LHCN-M2 (cell line): ENCODE measurements around the gene PTPN9. TPM values are rescaled to one million over a fixed set of nuclear protein-coding genes. Genes with fewer than 3 reads are reported as not detected.
"Not testable (repeated sequence)": the region's sequence is repeated elsewhere in the genome, so short reads cannot be mapped to it uniquely, and the experiment has no call there.

ENCODE experiments used
- DNase-seq: peaks from one replicate; pipeline ENCODE4 v3.0.0-alpha.2; 2012; ENCODE audit warnings: low read depth
- total RNA-seq: library from RNA; depleted of rRNA; stranded (reverse); fragments of >200 nt; gene quantifications from 2 replicates; pipeline ENCODE4 v1.2.3, GENCODE V29; 2014

PTPN9 gene
- total RNA-seq, 1 experiment from 2014 or later = 25.0 TPM

DNA sequence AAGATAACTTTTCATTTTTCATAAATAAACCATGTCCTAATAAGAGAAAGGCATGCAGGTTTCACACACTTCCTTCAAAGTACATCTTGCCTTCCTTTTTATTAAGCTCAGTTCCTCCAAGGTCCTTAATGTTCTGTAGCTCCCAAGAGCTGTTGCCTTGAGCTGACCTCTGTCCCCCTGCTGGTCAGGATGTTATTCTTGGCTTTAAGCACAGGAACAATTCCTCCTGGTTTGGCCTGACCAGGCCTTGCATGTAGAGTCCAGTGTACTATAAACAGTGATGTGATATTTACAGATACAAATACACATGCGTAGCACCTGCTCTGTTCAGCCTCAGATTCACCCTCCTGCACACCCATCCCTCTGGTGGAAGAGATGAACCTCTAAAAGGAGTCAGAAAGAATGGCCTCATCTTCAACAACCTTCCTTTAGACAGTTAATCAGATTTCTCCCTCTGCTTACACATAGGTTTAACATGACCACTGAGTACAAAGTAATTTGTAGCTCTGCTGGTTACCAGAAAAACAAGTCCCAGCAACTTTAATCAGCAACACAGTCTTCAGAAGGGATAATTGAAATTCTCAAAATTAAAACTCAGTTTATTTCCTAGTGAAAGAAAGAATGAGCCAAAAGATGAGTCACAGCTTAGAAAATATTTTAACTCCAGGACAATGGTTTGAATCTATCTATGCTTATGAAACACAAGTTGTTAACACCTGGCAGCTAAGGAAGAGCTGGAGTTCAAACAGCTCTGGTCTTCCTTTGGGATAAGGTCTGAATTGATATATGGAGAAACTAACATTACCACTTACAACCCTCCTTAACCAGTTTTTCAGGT lies 46.5 kb downstream of the PTPN9 start:
- DNase-seq = peak; percentile 91

GRCh38 chr15:75531041-75531450 lies 48.1 kb downstream of the PTPN9 start:
- DNase-seq = peak; percentile 68

DNA sequence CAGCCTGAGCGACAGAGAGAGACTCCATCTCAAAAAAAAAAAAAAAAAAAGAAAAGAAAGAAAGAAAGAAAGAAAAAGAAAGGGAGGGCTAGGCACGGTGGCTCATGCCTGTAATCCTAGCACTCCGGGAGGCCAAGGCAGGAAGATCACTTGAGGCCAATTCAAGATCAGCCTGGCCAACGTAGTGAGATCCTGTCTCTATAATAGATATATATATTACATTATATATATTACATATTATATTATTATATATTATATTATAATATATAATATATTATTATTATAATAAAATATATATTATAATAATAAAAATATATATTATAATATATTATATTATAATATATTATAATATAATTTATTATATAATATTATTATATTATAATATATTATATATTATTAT lies 48.9 kb downstream of the PTPN9 start:
- no peak for DNase-seq

GRCh38 chr15:75525756-75526155 lies 53.4 kb downstream of the PTPN9 start:
- not testable (repeated sequence) for DNase-seq

GRCh38 chr15:75523011-75523410 lies 56.1 kb downstream of the PTPN9 start:
- DNase-seq = no peak

GRCh38 chr15:75517233-75517632 lies 61.9 kb downstream of the PTPN9 start:
- DNase-seq = no peak

GRCh38 chr15:75508840-75509532 lies 70.1 kb downstream of the PTPN9 start:
- DNase-seq = peak; percentile 48

GRCh38 chr15:75502360-75502759 lies 76.8 kb downstream of the PTPN9 start:
- DNase-seq = no peak

- DNase-seq = no peak
Measured at GRCh38 chr15:75493732-75494131, 85.4 kb downstream of the PTPN9 start.

DNA sequence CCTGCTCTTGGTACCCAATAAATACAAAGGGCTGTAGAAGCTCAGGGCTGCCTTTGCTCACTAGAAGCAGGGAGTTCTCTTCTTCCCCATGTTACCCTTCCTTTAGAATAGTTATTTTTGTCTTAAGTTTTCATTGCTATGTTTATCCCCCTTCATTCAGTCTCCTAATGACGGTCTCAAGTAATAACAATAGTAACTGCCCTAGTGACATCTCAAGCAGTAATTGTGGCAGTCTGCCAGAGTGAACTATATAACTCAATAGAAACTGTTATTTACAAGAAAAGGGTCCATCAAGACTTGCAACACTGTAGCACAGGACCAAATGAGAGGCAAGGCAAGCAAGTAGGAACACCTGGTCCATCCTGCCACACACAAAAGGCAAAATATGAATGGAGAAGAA lies 95.2 kb downstream of the PTPN9 start:
- no peak for DNase-seq

GRCh38 chr15:75483556-75483955 lies 95.6 kb downstream of the PTPN9 start:
- DNase-seq = not testable (repeated sequence)

DNA sequence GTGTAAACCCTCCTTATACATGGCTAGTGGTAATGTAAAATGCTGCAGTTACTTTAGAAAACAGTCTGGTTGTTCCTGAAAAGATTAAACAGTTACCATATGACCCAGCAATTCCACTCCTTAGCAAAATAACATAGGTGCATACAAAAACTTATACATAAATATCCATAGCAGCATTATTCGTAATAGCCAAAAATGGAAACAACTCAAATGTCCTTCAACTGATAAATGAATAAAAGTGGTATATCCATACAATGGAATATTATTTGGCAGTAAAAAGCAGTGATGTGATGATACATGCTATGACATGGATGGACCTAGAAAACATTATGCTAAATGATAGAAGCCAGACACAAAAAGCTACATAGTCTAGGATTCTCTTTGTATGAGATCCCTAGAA lies 96.0 kb downstream of the PTPN9 start:
- no peak for DNase-seq

DNA sequence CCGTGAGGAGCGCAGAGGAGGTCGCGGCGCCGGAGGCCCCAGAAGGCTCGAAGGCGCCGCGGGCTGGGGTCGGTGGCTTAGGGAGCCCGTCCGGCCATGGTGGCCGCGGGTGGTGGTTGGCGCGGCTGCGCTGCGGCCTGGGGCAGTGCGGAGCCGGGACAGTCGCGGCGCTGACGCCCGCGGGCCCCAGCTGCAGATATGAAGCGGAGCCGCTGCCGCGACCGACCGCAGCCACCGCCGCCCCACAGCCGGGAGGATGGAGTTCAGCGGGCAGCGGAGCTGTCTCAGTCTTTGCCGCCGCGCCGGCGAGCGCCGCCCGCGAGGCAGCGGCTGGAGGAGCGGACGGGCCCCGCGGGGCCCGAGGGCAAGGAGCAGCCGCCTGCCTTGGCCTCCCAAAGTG lies 98.7 kb downstream of the PTPN9 start:
- DNase-seq = not testable (repeated sequence)

GRCh38 chr15:75479670-75480069 lies 99.4 kb downstream of the PTPN9 start:
- DNase-seq = no peak

DNA sequence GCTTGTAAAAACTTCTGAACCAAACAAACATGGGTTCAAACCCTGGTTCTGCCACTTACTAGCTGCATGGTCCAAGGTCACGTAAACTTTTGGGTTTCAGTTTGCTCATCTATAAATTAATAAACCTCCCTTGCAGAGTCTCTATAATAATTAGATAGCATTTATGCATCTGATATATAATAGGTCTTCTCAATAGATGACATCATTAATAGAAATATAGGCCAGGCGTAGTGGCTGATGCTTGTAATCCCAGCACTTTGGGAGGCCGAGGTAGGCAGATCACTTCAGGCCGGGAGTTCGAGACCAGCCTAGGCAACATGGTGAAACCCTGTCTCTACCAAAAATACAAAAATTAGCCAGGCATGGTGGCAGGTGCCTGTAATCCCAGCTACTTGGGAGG lies 102.0 kb downstream of the PTPN9 start:
- not testable (repeated sequence) for DNase-seq

- no peak for DNase-seq
Measured at GRCh38 chr15:75468913-75469598, 110.1 kb downstream of the PTPN9 start.

GRCh38 chr15:75460646-75461045 lies 118.5 kb downstream of the PTPN9 start:
- DNase-seq = no peak

DNA sequence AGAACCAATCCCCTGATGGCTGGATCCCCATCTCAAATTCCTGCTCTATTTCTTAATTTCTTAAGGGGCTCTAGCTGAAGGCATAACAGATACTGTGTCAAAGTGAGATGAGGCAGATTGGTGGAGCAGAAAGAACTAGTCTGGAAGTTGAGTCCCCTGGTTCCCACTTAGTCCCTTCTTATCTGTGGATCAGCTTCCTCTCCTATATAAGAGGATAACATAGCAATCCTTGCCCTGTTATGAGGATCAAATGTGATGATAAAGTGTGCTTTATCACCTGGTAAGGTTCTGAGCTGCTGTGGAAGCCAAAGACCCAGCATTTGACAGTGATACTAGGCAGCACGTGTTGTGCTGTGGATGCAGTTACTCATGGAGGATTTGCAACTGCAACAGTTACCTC lies 119.5 kb downstream of the PTPN9 start:
- DNase-seq = no peak

DNA sequence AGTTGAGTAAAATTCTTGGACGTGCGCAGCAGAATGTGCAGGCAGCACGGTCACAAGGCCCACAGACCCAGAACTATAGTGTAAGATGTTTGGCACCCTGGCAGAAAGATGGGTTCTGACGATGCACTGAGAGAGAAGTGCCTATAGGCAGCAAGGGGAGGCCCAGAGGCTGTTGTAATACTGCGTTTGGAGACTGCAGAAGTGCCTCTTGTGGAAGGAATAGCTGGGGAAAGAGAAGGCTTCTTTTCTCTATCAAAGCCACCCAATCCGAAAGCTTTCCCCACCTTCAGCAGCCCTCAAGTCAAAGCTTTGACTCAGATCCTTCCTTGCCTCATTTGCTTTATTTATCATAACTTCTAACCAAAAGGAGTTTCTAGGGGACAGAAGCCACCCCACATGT lies 122.4 kb downstream of the PTPN9 start:
- no peak for DNase-seq

GRCh38 chr15:75455982-75456531 lies 123.1 kb downstream of the PTPN9 start:
- no peak for DNase-seq

DNA sequence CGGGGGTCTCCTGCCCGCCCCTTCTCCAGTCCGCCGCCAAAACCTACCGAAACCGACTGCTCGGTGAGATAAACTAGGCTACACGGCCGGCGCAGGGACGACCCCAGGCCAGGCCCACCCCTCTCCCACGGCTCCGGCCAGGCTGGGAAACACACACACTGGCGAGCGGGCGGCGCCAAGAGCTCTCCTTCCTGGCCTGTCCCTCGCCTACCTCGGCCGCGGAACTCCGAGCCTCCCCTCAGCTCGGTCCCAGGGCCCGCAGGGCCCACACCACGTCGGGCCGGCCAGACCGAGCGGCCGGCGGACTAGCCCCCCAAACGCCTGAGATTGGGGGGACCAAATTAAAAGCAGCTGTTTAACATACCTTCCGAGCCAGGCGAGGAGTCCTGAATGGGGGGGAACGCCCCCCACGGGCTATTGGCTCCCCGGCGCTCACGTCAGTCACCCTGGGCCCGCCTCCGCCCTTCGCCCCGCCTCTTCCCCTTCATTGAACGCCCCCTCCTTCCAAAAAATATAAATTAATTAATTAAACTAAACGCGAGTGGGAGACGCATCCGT lies 123.6 kb downstream of the PTPN9 start:
- DNase-seq = peak; percentile 67
